SK-N-SH treated with all-trans-retinoic acid at 6 μM for 48 hours (cell line): Measurements from ENCODE around the gene WAPL.
A peak's percentile ranks its signal among the peaks of the same experiment; 100 is the strongest.

Source experiments
- ATAC-seq: fragments of 200-7000 bp; cut with Tn5 transposase; 3 replicates; pipeline ENCODE4 v1.9.1; 2020; ENCODE audit warnings: mild to moderate bottlenecking, moderate library complexity
- CSDC2 ChIP-seq: fragments of 250-450 bp; sonication (Bioruptor Pico); IDR thresholded peaks from 2 replicates; pipeline ENCODE4 v1.5.0; 2020; ENCODE audit warnings: mild to moderate bottlenecking, moderate library complexity
- ESRRG ChIP-seq: fragments of 250-450 bp; sonication (Bioruptor Pico); IDR thresholded peaks from 2 replicates; pipeline ENCODE4 v1.6.1; 2021; ENCODE audit warnings: mild to moderate bottlenecking
- GLIS3 ChIP-seq: fragments of 250-450 bp; sonication (Bioruptor Pico); IDR thresholded peaks from 2 replicates; pipeline ENCODE4 v1.5.0; 2020; ENCODE audit warnings: mild to moderate bottlenecking, moderate library complexity
- OSR1 ChIP-seq: fragments of 250-450 bp; sonication (Bioruptor Pico); IDR thresholded peaks from 2 replicates; pipeline ENCODE4 v1.8.0; 2022; ENCODE audit warnings: moderate library complexity, mild to moderate bottlenecking, inconsistent platforms
- RARB ChIP-seq: fragments of 250-450 bp; sonication (Bioruptor Pico); IDR thresholded peaks from 2 replicates; pipeline ENCODE4 v1.8.0; 2021; ENCODE audit warnings: mild to moderate bottlenecking, moderate library complexity
- ZC3H10 ChIP-seq: fragments of 250-450 bp; sonication (Bioruptor Pico); IDR thresholded peaks from 2 replicates; pipeline ENCODE4 v1.5.1; 2021; ENCODE audit warnings: mild to moderate bottlenecking, moderate library complexity
- ZFP30 ChIP-seq: fragments of 450-650 bp; formaldehyde crosslinking; IDR thresholded peaks from 2 replicates; pipeline ENCODE4 v1.5.0; 2022; ENCODE audit warnings: mild to moderate bottlenecking, moderate library complexity
- ZNF70 ChIP-seq: fragments of 450-650 bp; formaldehyde crosslinking; IDR thresholded peaks from 2 replicates; pipeline ENCODE4 v1.5.0; 2020; ENCODE audit warnings: mild to moderate bottlenecking, moderate library complexity
- ZNF8 ChIP-seq: fragments of 450-650 bp; formaldehyde crosslinking; IDR thresholded peaks from 2 replicates; pipeline ENCODE4 v1.5.0; 2020; ENCODE audit warnings: mild to moderate bottlenecking, moderate library complexity
- TF ChIP-seq, protein P1 (sequence below): fragments of 250-450 bp; sonication (Bioruptor Pico); IDR thresholded peaks from 2 replicates; pipeline ENCODE4 v1.5.0; 2020; ENCODE audit warnings: mild to moderate bottlenecking, moderate library complexity
- TF ChIP-seq, protein P2 (sequence below): fragments of 250-450 bp; sonication (Bioruptor Pico); IDR thresholded peaks from 2 replicates; pipeline ENCODE4 v1.5.1; 2021; ENCODE audit warnings: mild to moderate bottlenecking, moderate library complexity
- TF ChIP-seq, protein P3 (sequence below): fragments of 250-450 bp; sonication (Bioruptor Pico); IDR thresholded peaks from 2 replicates; pipeline ENCODE4 v1.8.0; 2021; ENCODE audit warnings: low read depth, mild to moderate bottlenecking, moderate library complexity, borderline replicate concordance
- TF ChIP-seq, protein P4 (sequence below): fragments of 250-450 bp; sonication (Bioruptor Pico); IDR thresholded peaks from 2 replicates; pipeline ENCODE4 v1.5.1; 2020; ENCODE audit warnings: low read depth, mild to moderate bottlenecking, moderate library complexity
- TF ChIP-seq, protein P5 (sequence below): fragments of 250-450 bp; sonication (Bioruptor Pico); IDR thresholded peaks from 2 replicates; pipeline ENCODE4 v1.8.0; 2020; ENCODE audit warnings: mild to moderate bottlenecking, moderate library complexity, borderline replicate concordance

Gene WAPL

DNA sequence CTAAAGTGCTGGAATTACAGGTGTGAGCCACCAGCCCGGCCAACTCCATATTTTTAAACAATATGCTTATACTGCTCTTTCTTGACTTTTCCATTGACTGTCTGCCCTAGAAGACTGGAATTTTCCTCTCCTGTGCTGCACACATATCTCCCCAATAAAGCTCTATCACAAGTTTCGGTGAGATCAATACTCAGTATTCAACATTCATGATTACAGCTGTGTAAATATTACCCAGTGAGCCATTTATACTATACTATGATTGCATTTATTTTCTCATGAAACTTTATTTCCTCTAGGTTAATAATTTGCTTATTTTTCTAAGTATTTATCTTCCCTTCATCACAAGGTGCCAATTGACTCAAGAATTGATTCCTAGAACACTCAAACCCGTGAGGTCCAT lies 106.5 kb downstream of the WAPL start:
- no peak for TF ChIP-seq RARB (CRISPR knock-in tag)
- TF ChIP-seq, protein P1, sequence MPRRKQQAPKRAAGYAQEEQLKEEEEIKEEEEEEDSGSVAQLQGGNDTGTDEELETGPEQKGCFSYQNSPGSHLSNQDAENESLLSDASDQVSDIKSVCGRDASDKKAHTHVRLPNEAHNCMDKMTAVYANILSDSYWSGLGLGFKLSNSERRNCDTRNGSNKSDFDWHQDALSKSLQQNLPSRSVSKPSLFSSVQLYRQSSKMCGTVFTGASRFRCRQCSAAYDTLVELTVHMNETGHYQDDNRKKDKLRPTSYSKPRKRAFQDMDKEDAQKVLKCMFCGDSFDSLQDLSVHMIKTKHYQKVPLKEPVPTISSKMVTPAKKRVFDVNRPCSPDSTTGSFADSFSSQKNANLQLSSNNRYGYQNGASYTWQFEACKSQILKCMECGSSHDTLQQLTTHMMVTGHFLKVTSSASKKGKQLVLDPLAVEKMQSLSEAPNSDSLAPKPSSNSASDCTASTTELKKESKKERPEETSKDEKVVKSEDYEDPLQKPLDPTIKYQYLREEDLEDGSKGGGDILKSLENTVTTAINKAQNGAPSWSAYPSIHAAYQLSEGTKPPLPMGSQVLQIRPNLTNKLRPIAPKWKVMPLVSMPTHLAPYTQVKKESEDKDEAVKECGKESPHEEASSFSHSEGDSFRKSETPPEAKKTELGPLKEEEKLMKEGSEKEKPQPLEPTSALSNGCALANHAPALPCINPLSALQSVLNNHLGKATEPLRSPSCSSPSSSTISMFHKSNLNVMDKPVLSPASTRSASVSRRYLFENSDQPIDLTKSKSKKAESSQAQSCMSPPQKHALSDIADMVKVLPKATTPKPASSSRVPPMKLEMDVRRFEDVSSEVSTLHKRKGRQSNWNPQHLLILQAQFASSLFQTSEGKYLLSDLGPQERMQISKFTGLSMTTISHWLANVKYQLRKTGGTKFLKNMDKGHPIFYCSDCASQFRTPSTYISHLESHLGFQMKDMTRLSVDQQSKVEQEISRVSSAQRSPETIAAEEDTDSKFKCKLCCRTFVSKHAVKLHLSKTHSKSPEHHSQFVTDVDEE (CRISPR knock-in tag): no peak
- TF ChIP-seq, protein P2, sequence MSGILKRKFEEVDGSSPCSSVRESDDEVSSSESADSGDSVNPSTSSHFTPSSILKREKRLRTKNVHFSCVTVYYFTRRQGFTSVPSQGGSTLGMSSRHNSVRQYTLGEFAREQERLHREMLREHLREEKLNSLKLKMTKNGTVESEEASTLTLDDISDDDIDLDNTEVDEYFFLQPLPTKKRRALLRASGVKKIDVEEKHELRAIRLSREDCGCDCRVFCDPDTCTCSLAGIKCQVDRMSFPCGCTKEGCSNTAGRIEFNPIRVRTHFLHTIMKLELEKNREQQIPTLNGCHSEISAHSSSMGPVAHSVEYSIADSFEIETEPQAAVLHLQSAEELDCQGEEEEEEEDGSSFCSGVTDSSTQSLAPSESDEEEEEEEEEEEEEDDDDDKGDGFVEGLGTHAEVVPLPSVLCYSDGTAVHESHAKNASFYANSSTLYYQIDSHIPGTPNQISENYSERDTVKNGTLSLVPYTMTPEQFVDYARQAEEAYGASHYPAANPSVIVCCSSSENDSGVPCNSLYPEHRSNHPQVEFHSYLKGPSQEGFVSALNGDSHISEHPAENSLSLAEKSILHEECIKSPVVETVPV: no peak
- no peak for TF ChIP-seq ZFP30
- TF ChIP-seq ZC3H10 (CRISPR knock-in tag): no peak
- TF ChIP-seq CSDC2 (CRISPR knock-in tag): no peak
- TF ChIP-seq, protein P3, sequence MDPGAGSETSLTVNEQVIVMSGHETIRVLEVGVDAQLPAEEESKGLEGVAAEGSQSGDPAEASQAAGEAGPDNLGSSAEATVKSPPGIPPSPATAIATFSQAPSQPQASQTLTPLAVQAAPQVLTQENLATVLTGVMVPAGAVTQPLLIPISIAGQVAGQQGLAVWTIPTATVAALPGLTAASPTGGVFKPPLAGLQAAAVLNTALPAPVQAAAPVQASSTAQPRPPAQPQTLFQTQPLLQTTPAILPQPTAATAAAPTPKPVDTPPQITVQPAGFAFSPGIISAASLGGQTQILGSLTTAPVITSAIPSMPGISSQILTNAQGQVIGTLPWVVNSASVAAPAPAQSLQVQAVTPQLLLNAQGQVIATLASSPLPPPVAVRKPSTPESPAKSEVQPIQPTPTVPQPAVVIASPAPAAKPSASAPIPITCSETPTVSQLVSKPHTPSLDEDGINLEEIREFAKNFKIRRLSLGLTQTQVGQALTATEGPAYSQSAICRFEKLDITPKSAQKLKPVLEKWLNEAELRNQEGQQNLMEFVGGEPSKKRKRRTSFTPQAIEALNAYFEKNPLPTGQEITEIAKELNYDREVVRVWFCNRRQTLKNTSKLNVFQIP (CRISPR knock-in tag): no peak
- ATAC-seq: no peak

DNA sequence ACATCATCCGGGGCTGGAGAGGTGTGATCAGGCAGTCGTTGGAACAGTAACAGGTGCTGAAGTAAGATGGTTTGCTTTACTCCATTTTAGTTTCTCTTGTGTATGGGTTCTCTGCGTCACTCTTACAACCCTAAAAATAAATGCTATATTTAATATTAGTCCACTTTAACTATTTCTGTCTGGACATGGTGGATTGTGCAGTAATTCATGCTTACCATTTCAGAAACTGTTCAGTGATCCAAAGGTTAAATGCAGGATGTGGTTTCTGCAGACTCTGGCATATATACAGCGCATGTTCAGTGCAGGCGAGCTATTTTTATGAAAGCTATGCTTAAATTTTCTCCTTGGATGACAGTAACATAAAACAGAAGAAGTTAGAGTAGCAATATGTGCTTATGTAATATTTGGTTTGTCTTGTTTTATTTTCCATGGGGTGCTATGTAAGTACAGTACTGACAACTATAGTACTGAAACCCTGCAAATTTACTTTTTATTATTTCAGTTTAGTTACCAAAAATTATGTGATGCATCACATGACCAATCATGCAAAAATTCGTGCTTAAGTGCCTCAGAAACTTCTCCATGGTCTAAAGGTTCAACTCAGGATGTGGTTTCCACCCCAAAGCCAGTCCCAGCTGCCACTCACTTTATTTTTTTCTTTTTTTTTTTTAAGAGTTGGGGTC lies 108.4 kb downstream of the WAPL start:
- ATAC-seq: peak; percentile 83
- TF ChIP-seq, protein P2: no peak
- TF ChIP-seq, protein P4, sequence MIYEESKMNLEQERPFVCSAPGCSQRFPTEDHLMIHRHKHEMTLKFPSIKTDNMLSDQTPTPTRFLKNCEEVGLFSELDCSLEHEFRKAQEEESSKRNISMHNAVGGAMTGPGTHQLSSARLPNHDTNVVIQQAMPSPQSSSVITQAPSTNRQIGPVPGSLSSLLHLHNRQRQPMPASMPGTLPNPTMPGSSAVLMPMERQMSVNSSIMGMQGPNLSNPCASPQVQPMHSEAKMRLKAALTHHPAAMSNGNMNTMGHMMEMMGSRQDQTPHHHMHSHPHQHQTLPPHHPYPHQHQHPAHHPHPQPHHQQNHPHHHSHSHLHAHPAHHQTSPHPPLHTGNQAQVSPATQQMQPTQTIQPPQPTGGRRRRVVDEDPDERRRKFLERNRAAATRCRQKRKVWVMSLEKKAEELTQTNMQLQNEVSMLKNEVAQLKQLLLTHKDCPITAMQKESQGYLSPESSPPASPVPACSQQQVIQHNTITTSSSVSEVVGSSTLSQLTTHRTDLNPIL (CRISPR knock-in tag): no peak
- TF ChIP-seq ZNF8 (CRISPR knock-in tag) (no peak), ZNF70 (no peak), ESRRG (CRISPR knock-in tag) (no peak), OSR1 (CRISPR knock-in tag) (no peak), ZC3H10 (CRISPR knock-in tag) (no peak), GLIS3 (no peak)
- TF ChIP-seq, protein P1 (CRISPR knock-in tag): no peak
- TF ChIP-seq, protein P5, sequence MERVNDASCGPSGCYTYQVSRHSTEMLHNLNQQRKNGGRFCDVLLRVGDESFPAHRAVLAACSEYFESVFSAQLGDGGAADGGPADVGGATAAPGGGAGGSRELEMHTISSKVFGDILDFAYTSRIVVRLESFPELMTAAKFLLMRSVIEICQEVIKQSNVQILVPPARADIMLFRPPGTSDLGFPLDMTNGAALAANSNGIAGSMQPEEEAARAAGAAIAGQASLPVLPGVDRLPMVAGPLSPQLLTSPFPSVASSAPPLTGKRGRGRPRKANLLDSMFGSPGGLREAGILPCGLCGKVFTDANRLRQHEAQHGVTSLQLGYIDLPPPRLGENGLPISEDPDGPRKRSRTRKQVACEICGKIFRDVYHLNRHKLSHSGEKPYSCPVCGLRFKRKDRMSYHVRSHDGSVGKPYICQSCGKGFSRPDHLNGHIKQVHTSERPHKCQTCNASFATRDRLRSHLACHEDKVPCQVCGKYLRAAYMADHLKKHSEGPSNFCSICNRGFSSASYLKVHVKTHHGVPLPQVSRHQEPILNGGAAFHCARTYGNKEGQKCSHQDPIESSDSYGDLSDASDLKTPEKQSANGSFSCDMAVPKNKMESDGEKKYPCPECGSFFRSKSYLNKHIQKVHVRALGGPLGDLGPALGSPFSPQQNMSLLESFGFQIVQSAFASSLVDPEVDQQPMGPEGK (CRISPR knock-in tag): no peak
